ENCODE results near the gene TSPEAR.
"Not testable (repeated sequence)": the region's sequence is repeated elsewhere in the genome, so short reads cannot be mapped to it uniquely, and the experiment has no call there.

- not testable (repeated sequence) for TF ChIP-seq CTCF (conservative IDR thresholded peaks at IDR 0.05; ENCODE audit: low read length); EZH2phosphoT487 (IDR thresholded peaks at IDR 0.05; ENCODE audit: borderline replicate concordance, low read depth, low read length)
These were observed 64.8 kb downstream of the TSPEAR start, which contains the start of gene KRTAP10-11 for GRCh38 chr21:44646366-44647221.

All from OCI-LY7 (cell line).